K562 (cell line): ENCODE measurements around the gene TMEM14C. TPM values are rescaled to one million over a fixed set of nuclear protein-coding genes. Genes with fewer than 3 reads are reported as not detected.

Experiments used
- ATAC-seq: fragments of 200-7000 bp; cut with Tn5 transposase; 3 replicates; pipeline ENCODE4 v1.9.1; 2020; ENCODE audit warnings: moderate library complexity
- BruUV-seq: library from RNA; stranded (reverse); fragments of 400-500 nt; replicated peaks from 2 replicates; lab custom pipeline; 2021; lab: Mats Ljungman, UMichigan
- CTCF ChIA-PET: fragments of 300-600 bp; formaldehyde crosslinking; extraction: SDS; loops from one replicate; lab custom pipeline; 2021; ENCODE audit warnings: low intra/inter-chr PET ratio; lab: Yijun Ruan, JAX
- POLR2A ChIA-PET: fragments of 300-600, 350-650 bp; sonication (Branson Sonifier 250); formaldehyde crosslinking; extraction: SDS; loops from one replicate; lab custom pipeline; 2021; ENCODE audit warnings: antibody characterized with exemption, inconsistent platforms; lab: Yijun Ruan, JAX
- DNase-seq, 4 experiments: peaks; one replicate each; pipeline versions ENCODE4 v3.0.0 to v3.0.0-alpha.2; 2011 to 2018; ENCODE audit warnings: low spot score in 3 of 4, mixed read lengths in 3 of 4; ENCODE audit errors: extremely low read depth in 1 of 4
- FAIRE-seq: peaks from 2 replicates; lab custom pipeline; 2011; peaks lifted over from hg19 to GRCh38; lab: Jason Lieb, UNC
- H2AFZ ChIP-seq: 2 replicates; pipeline ENCODE4 v1.6.0; 2011; ENCODE audit warnings: low read depth, low read length, control low read depth, inconsistent platforms
- H3K27ac ChIP-seq: fragments of 200-600 bp; 3 replicates; pipeline ENCODE4 v1.8.0; 2011; ENCODE audit warnings: low read depth, mild to moderate bottlenecking, control low read depth, inconsistent platforms, low read length, moderate library complexity, mixed read lengths; ENCODE audit errors: extremely low read depth
- H3K27me3 ChIP-seq, 2 experiments: fragments of 300-600 bp in 1 of 2; 2 replicates in 1 of 2; 3 replicates in 1 of 2; pipeline versions ENCODE4 v1.6.0 to v1.8.0; 2011; ENCODE audit warnings: inconsistent platforms in 2 of 2, low read length in 2 of 2, mild to moderate bottlenecking in 1 of 2, mixed read lengths in 1 of 2, moderate library complexity in 1 of 2; ENCODE audit not compliant: control insufficient read depth in 2 of 2, insufficient read depth in 2 of 2
- H3K36me3 ChIP-seq: fragments of 300-600 bp; 3 replicates; pipeline ENCODE4 v1.8.0; 2011; ENCODE audit warnings: mild to moderate bottlenecking, low read length, inconsistent platforms; ENCODE audit not compliant: control insufficient read depth, insufficient read depth
- H3K4me1 ChIP-seq, 2 experiments: fragments of 200-600 bp in 1 of 2; replicated peaks in 1 of 2; 2 replicates in 1 of 2; 3 replicates in 1 of 2; pipeline versions ENCODE4 v1.5.1 to v1.8.0; 2011; ENCODE audit warnings: inconsistent platforms in 2 of 2, low read length in 2 of 2, mild to moderate bottlenecking in 1 of 2, mixed read lengths in 1 of 2, moderate library complexity in 1 of 2; ENCODE audit not compliant: control insufficient read depth in 2 of 2, insufficient read depth in 2 of 2
- H3K4me2 ChIP-seq: 2 replicates; pipeline ENCODE4 v1.6.1; 2011; ENCODE audit warnings: low read length, control low read depth, inconsistent platforms, mixed read lengths; ENCODE audit not compliant: insufficient read depth
- H3K4me3 ChIP-seq: fragments of 200-600 bp; sonication (generic), shearing (Covaris generic); 2 replicates; pipeline ENCODE4 v1.5.1; 2016; ENCODE audit warnings: control low read depth, inconsistent platforms
- H3K79me2 ChIP-seq: fragments of 200-600 bp; 3 replicates; pipeline ENCODE4 v1.8.0; 2011; ENCODE audit warnings: low read length, inconsistent platforms; ENCODE audit not compliant: control insufficient read depth, insufficient read depth
- H3K9ac ChIP-seq, 2 experiments: 2 replicates each; pipeline versions ENCODE4 v1.6.0 to v1.6.1; 2011; ENCODE audit warnings: low read depth in 2 of 2, low read length in 2 of 2, control low read depth in 1 of 2, inconsistent platforms in 1 of 2, mild to moderate bottlenecking in 1 of 2, mixed read lengths in 1 of 2; ENCODE audit not compliant: insufficient read depth in 1 of 2
- H3K9me1 ChIP-seq: one replicate; pipeline ENCODE4 v1.6.0; 2011; ENCODE audit warnings: inconsistent platforms, mild to moderate bottlenecking, low read length, moderate library complexity; ENCODE audit not compliant: control insufficient read depth, insufficient read depth
- H3K9me3 ChIP-seq: replicated peaks from 2 replicates; pipeline ENCODE4 v1.5.1; 2011; ENCODE audit warnings: low read depth, low read length, inconsistent platforms; ENCODE audit not compliant: control insufficient read depth, insufficient read depth
- H4K20me1 ChIP-seq: replicated peaks from 2 replicates; pipeline ENCODE4 v1.6.1; 2011; ENCODE audit warnings: low read length, inconsistent platforms, mixed read lengths; ENCODE audit not compliant: control insufficient read depth, insufficient read depth
- ARHGAP35 ChIP-seq: fragments of 450-650 bp; IDR thresholded peaks from 2 replicates; pipeline ENCODE4 v1.6.1; 2018; ENCODE audit not compliant: partially characterized antibody
- CC2D1A ChIP-seq: fragments of 450-650 bp; IDR thresholded peaks from 2 replicates; pipeline ENCODE4 v1.6.1; 2017; ENCODE audit warnings: mild to moderate bottlenecking
- DMBX1 ChIP-seq: fragments of 250-450 bp; sonication (Bioruptor Pico); IDR thresholded peaks from 2 replicates; pipeline ENCODE4 v1.8.0; 2022; ENCODE audit warnings: inconsistent platforms, mild to moderate bottlenecking, moderate library complexity, borderline replicate concordance
- EGR1 ChIP-seq: fragments of 450-650 bp; conservative IDR thresholded peaks from 2 replicates; pipeline ENCODE4 v1.6.1; 2017; ENCODE audit warnings: mild to moderate bottlenecking
- GABPA ChIP-seq: fragments of 200-800 bp; sonication (Bioruptor generic); conservative IDR thresholded peaks from 2 replicates; pipeline ENCODE4 v1.6.1; 2016; ENCODE audit warnings: low read depth, missing genetic modification characterization, missing compliant biosample characterization
- GMEB1 ChIP-seq: fragments of 250-450 bp; sonication (Bioruptor Pico); IDR thresholded peaks from 2 replicates; pipeline ENCODE4 v1.4.0; 2020; ENCODE audit warnings: mild to moderate bottlenecking
- MTA3 ChIP-seq: fragments of 450-650 bp; formaldehyde crosslinking; IDR thresholded peaks from 2 replicates; pipeline ENCODE4 v1.6.1; 2017; ENCODE audit warnings: mild to moderate bottlenecking, borderline replicate concordance
- RBM25 ChIP-seq: fragments of 200-400 bp; formaldehyde crosslinking; IDR thresholded peaks from 2 replicates; pipeline ENCODE4 v1.6.1; 2018; ENCODE audit warnings: low read length, low read depth, moderate library complexity; ENCODE audit not compliant: severe bottlenecking
- TFAM ChIP-seq: fragments of 250-450 bp; sonication (Bioruptor Pico); conservative IDR thresholded peaks from 2 replicates; pipeline ENCODE4 v1.5.0; 2021; ENCODE audit warnings: mild to moderate bottlenecking, moderate library complexity
- ZBTB43 ChIP-seq: sonication (generic); formaldehyde crosslinking; IDR thresholded peaks from 2 replicates; pipeline ENCODE4 v1.8.0; 2023; ENCODE audit warnings: mild to moderate bottlenecking, missing genetic modification reagents
- ZNF224 ChIP-seq: sonication (generic); formaldehyde crosslinking; IDR thresholded peaks from 2 replicates; pipeline ENCODE4 v1.8.0; 2022; ENCODE audit warnings: mild to moderate bottlenecking, missing genetic modification reagents
- ZNF3 ChIP-seq: fragments of 250-450 bp; sonication (Bioruptor Pico); IDR thresholded peaks from 2 replicates; pipeline ENCODE4 v1.5.0; 2021; ENCODE audit warnings: mild to moderate bottlenecking, moderate library complexity
- ZNF316 ChIP-seq: fragments of 450-650 bp; IDR thresholded peaks from 2 replicates; pipeline ENCODE4 v1.6.1; 2016
- ZNF347 ChIP-seq: fragments of 450-650 bp; formaldehyde crosslinking; IDR thresholded peaks from 2 replicates; pipeline ENCODE4 v1.4.0; 2020; ENCODE audit warnings: low read depth, mild to moderate bottlenecking, moderate library complexity
- ZNF436 ChIP-seq: fragments of 250-450, 450-650 bp; sonication (Bioruptor Pico); formaldehyde crosslinking; IDR thresholded peaks from 2 replicates; pipeline ENCODE4 v1.7.0; 2020; ENCODE audit warnings: mild to moderate bottlenecking
- ZNF76 ChIP-seq: fragments of 250-450 bp; sonication (Bioruptor Pico); IDR thresholded peaks from 2 replicates; pipeline ENCODE4 v1.4.0; 2020; ENCODE audit warnings: mild to moderate bottlenecking, moderate library complexity, borderline replicate concordance
- ZSCAN29 ChIP-seq: fragments of 450-650 bp; IDR thresholded peaks from 2 replicates; pipeline ENCODE4 v1.6.1; 2017
- WGBS: fragments of 100-300 bp; shearing (Covaris generic); methylation state at CpG from one replicate; pipeline ENCODE4 v1.1.6; 2016; ENCODE audit warnings: low coverage, mixed read lengths; ENCODE audit not compliant: insufficient coverage; ENCODE audit errors: missing lambda C conversion rate; 5-methylcytosine and 5-hydroxymethylcytosine counted together
- in situ Hi-C: fragments of 300-500 bp; cut with MboI; formaldehyde crosslinking; loops from 4 replicates; pipeline ENCODE4 v1.15.0; 2018; ENCODE audit warnings: inconsistent platforms, mixed read lengths
- intact Hi-C: fragments of 100-400 bp; cut with micrococcal nuclease; formaldehyde crosslinking; loops from 2 replicates; pipeline ENCODE4 v1.14.2; 2022
- polyA plus RNA-seq, 8 experiments: library from polyadenylated mRNA; depleted of rRNA in 4 of 8; stranded (reverse) in 5 of 8; unstranded in 3 of 8; fragments of >200 nt; fragmentation: Nextera tagmentation in 2 of 8; fragmentation: Illumina TruSeq in 1 of 8; extraction: Ambion mirVana in 2 of 8; extraction: Trizol in 1 of 8; gene quantifications; 2 replicates each; pipeline versions ENCODE4 v1.2.1 to v1.2.3, GENCODE V29; 2011 to 2014; ENCODE audit warnings: inconsistent platforms in 1 of 8, missing spikeins in 1 of 8
- total RNA-seq, 7 experiments: library from RNA; depleted of rRNA in 6 of 7; stranded (reverse); fragments of >200 nt in 6 of 7; fragmentation: Illumina TruSeq in 2 of 7; extraction: Trizol in 2 of 7; gene quantifications; 2 replicates each; pipeline versions ENCODE4 v1.2.1 to v1.2.3, GENCODE V29; 2011 to 2021; ENCODE audit warnings: low replicate concordance in 1 of 7

The TMEM14C gene
- total and polyA plus RNA-seq, 9 of the 15 experiments (the other 6 are each of a cell fraction or from before 2014, with no cell fraction given): 151 to 496 (median 263) TPM

GRCh38 chr6:10690651-10691445 is 32.0 kb upstream of the TMEM14C start:
- Histone ChIP-seq H3K9ac (no peak overlapping the region), H3K4me2 (no peak overlapping the region), H4K20me1 (no peaks in the 10 kb centered on the region), H3K27ac (no peak overlapping the region), H3K9me3 (peaks cover 3% of the 10 kb centered on the region; the same call in 1 of the 2 replicates), H3K36me3 (no peaks in the 10 kb centered on the region; the same call in 2 of the 3 replicates), H3K9me1 (no peaks in the 10 kb centered on the region), H3K27me3 (no peaks in the 10 kb centered on the region), H3K4me3 (no peak overlapping the region), H3K4me1 (peaks cover 5% of the 10 kb centered on the region in 2 experiments; a peak in 3 of 5 replicates), H2AFZ (no peak overlapping the region), H3K79me2 (peaks cover 31% of the 10 kb centered on the region)
- DNase-seq (no peak), FAIRE-seq (no peak), ATAC-seq (no peak)
- no TSS peak for BruUV-seq
- CTCF ChIA-PET: no interaction called here
- POLR2A ChIA-PET: interaction anchor here (0.6 to 1.0 kb wide), 2 partner anchors 29 to 31 kb away, joined by 3 read pairs; no protein-coding TSS in a partner anchor
- in situ Hi-C loops: no loop called here
- no peak for TF ChIP-seq ZSCAN29
- no peak for TF ChIP-seq ZNF316
- TF ChIP-seq CC2D1A: no peak
- no peak for TF ChIP-seq GABPA (tag)
- no peak for TF ChIP-seq ZBTB43 (CRISPR knock-in tag)
- TF ChIP-seq ZNF436 (CRISPR knock-in tag): no peak
- no peak for TF ChIP-seq ZNF347 (CRISPR knock-in tag)
- no peak for TF ChIP-seq ZNF3 (CRISPR knock-in tag)
- no peak for TF ChIP-seq ZNF76
- no peak for TF ChIP-seq TFAM (CRISPR knock-in tag)
- no peak for TF ChIP-seq ZNF224
- TF ChIP-seq RBM25: no peak
- no peak for TF ChIP-seq ARHGAP35
- no peak for TF ChIP-seq MTA3
- TF ChIP-seq GMEB1 (CRISPR knock-in tag): no peak
- TF ChIP-seq DMBX1 (CRISPR knock-in tag): no peak
- no peak for TF ChIP-seq EGR1
- intact Hi-C loops: loop anchor here (5.0 kb wide), 1 partner anchor 111 kb away; no protein-coding TSS in a partner anchor
- WGBS: 76% methylated on average over 15 of the region's 15 CpGs
